GM19025 (cell line): ENCODE measurements around the gene SLAMF1.

Experiments
- ATAC-seq: cut with Tn5 transposase; IDR thresholded peaks from one replicate; pipeline ENCODE4 v1.9.1; 2021; ENCODE audit warnings: mild to moderate bottlenecking, low read depth, moderate library complexity; ENCODE audit not compliant: unreplicated experiment

Gene SLAMF1

GRCh38 chr1:160625725-160626498, 20.9 kb downstream of the SLAMF1 start:
- ATAC-seq, result no peak

- ATAC-seq, result no peak
Measured at GRCh38 chr1:160625321-160625720, 21.5 kb downstream of the SLAMF1 start.

- ATAC-seq, result no peak
Measured at GRCh38 chr1:160624464-160624863, 22.4 kb downstream of the SLAMF1 start.

- ATAC-seq, result no peak
Measured at GRCh38 chr1:160623862-160624261, 23.0 kb downstream of the SLAMF1 start.

- ATAC-seq, result no peak
Measured at GRCh38 chr1:160623227-160623633, 23.6 kb downstream of the SLAMF1 start.

- no peak for ATAC-seq
Measured at GRCh38 chr1:160622501-160623226, 24.2 kb downstream of the SLAMF1 start.

GRCh38 chr1:160621633-160622413, 25.0 kb downstream of the SLAMF1 start:
- ATAC-seq, result no peak

- ATAC-seq, result no peak
Measured at GRCh38 chr1:160620942-160621632, 25.8 kb downstream of the SLAMF1 start.

GRCh38 chr1:160619742-160620277, 27.0 kb downstream of the SLAMF1 start:
- no peak for ATAC-seq

DNA sequence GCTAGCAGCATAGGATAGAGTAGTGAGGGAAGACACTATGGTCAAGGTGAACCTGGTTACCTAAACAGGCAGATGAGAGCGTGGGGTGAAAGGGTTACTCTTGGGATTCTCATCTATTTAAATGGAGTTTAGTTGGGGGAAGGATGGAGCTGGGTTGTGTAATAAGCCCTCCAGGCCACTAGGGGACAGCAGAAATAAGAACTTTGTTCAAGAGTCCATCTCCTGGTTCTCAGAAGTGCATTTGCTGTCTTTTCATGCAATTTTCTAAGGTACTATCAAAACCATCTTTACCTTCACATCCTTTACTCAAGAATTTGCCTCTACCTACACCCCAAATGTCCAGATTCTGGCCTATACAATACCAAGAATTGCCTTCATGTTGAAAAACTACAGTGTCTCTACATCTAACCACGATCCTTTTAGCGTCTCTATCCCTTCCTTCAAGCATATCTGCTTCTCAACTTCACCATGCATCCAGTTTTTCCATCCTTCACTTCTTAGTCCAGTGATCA, 28.0 kb downstream of the SLAMF1 start:
- no peak for ATAC-seq

DNA sequence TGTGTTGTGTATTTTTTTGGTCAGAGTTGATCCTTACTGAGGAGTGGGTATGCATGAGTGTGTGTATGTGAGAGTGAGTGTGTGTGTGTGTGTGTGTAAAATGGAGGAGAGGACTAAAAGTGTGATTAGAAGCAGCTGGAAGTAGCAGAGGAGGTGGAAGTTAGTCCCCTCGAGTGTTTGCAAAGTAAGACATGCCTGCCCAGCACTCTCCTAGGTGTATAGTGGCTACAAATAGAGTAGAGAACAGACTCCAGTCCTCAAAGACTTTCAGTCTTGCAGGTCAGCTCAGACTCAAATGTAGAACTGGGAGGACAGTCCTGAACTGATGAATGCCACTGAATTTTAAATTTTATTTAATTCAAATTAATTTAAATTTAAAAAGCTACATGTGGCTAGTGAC, 28.5 kb downstream of the SLAMF1 start:
- no peak for ATAC-seq

- ATAC-seq, result no peak
Measured at GRCh38 chr1:160615660-160616059, 31.2 kb downstream of the SLAMF1 start.

GRCh38 chr1:160614410-160614809, 32.4 kb downstream of the SLAMF1 start:
- ATAC-seq, result no peak

GRCh38 chr1:160612613-160613218, 34.1 kb downstream of the SLAMF1 start:
- ATAC-seq, result no peak

- ATAC-seq, result no peak
Measured at GRCh38 chr1:160610569-160611242, 36.1 kb downstream of the SLAMF1 start.

GRCh38 chr1:160608941-160609340, 37.9 kb downstream of the SLAMF1 start:
- no peak for ATAC-seq

DNA sequence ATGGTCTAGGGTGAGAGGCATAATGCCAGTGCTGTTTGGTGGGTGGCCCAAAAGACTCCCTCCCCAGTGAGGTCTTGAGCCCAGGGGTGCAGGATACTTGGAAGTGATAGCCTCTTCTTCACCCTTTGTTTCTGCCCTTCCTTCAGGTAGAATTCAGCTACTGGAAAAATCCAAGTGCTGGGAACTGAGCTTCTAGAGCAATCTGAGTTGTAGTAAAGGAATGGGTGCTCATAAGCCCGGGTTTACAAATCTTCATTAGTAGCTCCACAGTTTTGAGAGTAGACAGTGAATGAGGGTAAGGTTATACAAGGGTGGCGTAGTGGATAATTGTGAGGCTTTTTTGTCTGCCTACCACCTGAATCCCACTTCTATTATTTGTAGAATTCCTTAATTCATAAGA, 38.3 kb downstream of the SLAMF1 start:
- ATAC-seq, result no peak

GRCh38 chr1:160608057-160608456, 38.8 kb downstream of the SLAMF1 start:
- no peak for ATAC-seq

- no peak for ATAC-seq
Measured at GRCh38 chr1:160607672-160608032, 39.2 kb downstream of the SLAMF1 start.
